Stimulated activated CD4-positive, alpha-beta T cell treated with anti-CD3 and anti-CD28 coated beads, Interleukin-4, amount 100 ng/mL, for 24 hours (primary cell): Measurements from ENCODE around the gene ITPRIPL1.
A peak's percentile ranks its signal among the peaks of the same experiment; 100 is the strongest.

ENCODE experiments used
- DNase-seq: peaks from one replicate; pipeline ENCODE4 v3.0.0-alpha.2; 2020

Gene ITPRIPL1

GRCh38 chr2:96359866-96360265, 34.7 kb downstream of the ITPRIPL1 start:
- peak; percentile 9 for DNase-seq

- DNase-seq, result no peak
Observed at GRCh38 chr2:96361751-96362150, 36.6 kb downstream of the ITPRIPL1 start.

- no peak for DNase-seq
Observed at GRCh38 chr2:96369186-96369585, 44.1 kb downstream of the ITPRIPL1 start.

DNA sequence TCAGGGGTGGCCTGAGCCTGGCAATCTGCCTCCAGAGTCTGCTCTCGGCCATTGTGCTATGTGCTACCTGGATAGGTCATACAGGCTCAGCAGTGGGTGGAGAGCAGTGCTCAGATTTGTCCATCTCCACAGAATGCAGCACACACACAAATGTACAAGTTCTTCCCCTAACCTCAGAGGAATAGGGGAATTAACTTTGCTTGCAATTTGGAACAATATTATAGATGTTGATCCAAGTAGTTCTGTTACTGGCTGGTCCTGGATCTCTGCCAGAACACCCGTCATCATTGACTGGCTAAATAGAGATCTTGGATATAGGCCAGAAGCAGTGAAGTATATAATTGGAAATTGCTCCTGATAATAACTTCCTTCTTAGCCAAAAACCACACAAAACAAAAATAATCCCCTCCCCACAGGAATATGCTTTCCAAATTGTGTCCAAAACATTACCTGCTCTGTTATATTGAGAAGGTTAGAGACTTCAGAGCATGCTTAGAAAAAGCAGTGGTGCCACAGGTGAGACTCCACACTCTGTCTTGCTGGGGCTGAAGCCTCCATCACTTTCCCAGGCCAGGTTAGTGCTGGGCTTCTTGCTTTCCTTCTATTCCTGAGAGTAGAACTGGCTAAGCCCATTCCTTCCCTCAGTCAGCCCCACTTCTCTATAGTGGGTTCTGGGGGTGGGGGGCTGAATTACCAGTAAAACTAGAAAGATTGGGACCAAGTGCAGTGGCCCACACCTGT, 49.3 kb downstream of the ITPRIPL1 start:
- no peak for DNase-seq
